H9 (cell line): Measurements from ENCODE around the gene FAM170B. TPM values are rescaled to one million over a fixed set of nuclear protein-coding genes. Genes with fewer than 3 reads are reported as not detected.

ENCODE experiments used
- DNase-seq: peaks from one replicate; pipeline ENCODE4 v3.0.0-alpha.2; 2017
- H2AFZ ChIP-seq: one replicate; pipeline ENCODE4 v1.6.1; 2013; ENCODE audit warnings: mild to moderate bottlenecking, low read length, control low read depth, moderate library complexity
- H2AK5ac ChIP-seq: 2 replicates; pipeline ENCODE4 v1.6.1; 2013; ENCODE audit warnings: low read length, control low read depth, mixed read lengths; ENCODE audit not compliant: insufficient read length
- H2BK120ac ChIP-seq: one replicate; pipeline ENCODE4 v1.6.1; 2013; ENCODE audit warnings: low read depth, mild to moderate bottlenecking, low read length, control low read depth, inconsistent platforms; ENCODE audit not compliant: poor library complexity, severe bottlenecking
- H2BK12ac ChIP-seq: 2 replicates; pipeline ENCODE4 v1.6.1; 2013; ENCODE audit warnings: low read length, control low read depth, mixed read lengths, low read depth; ENCODE audit not compliant: insufficient read length
- H2BK15ac ChIP-seq: 2 replicates; pipeline ENCODE4 v1.6.1; 2013; ENCODE audit warnings: low read depth, low read length, control low read depth
- H2BK20ac ChIP-seq: one replicate; pipeline ENCODE4 v1.6.1; 2013; ENCODE audit warnings: low read depth, mild to moderate bottlenecking, low read length, control low read depth, inconsistent platforms; ENCODE audit not compliant: poor library complexity, severe bottlenecking
- H2BK5ac ChIP-seq: 2 replicates; pipeline ENCODE4 v1.6.1; 2013; ENCODE audit warnings: low read length, control low read depth, mixed read lengths; ENCODE audit not compliant: insufficient read length
- H3K14ac ChIP-seq: 2 replicates; pipeline ENCODE4 v1.6.1; 2013; ENCODE audit warnings: low read length, control low read depth; ENCODE audit not compliant: insufficient read depth
- H3K18ac ChIP-seq: 2 replicates; pipeline ENCODE4 v1.6.1; 2013; ENCODE audit warnings: low read depth, mild to moderate bottlenecking, mixed read lengths, low read length, control low read depth; ENCODE audit not compliant: insufficient read length
- H3K23ac ChIP-seq: 2 replicates; pipeline ENCODE4 v1.6.1; 2013; ENCODE audit warnings: low read length, control low read depth, mixed read lengths, low read depth; ENCODE audit not compliant: insufficient read length
- H3K23me2 ChIP-seq: 2 replicates; pipeline ENCODE4 v1.6.1; 2013; ENCODE audit warnings: low read depth, mild to moderate bottlenecking, mixed read lengths, low read length, control low read depth; ENCODE audit not compliant: insufficient read length, poor library complexity, severe bottlenecking
- H3K27ac ChIP-seq: 2 replicates; pipeline ENCODE4 v1.5.1; 2013; ENCODE audit warnings: low read length, control low read depth, mixed read lengths, low read depth; ENCODE audit not compliant: insufficient read length
- H3K27me3 ChIP-seq: 2 replicates; pipeline ENCODE4 v1.6.1; 2013; ENCODE audit warnings: low read length, control low read depth, inconsistent platforms; ENCODE audit not compliant: insufficient read depth
- H3K4ac ChIP-seq: 2 replicates; pipeline ENCODE4 v1.6.1; 2013; ENCODE audit warnings: low read depth, mild to moderate bottlenecking, control low read depth, inconsistent platforms, low read length, moderate library complexity
- H3K4me1 ChIP-seq: 2 replicates; pipeline ENCODE4 v1.6.1; 2013; ENCODE audit warnings: low read length, control low read depth, inconsistent platforms; ENCODE audit not compliant: insufficient read depth
- H3K4me2 ChIP-seq: 2 replicates; pipeline ENCODE4 v1.6.1; 2013; ENCODE audit warnings: low read length, control low read depth, mixed read lengths; ENCODE audit not compliant: insufficient read length, insufficient read depth
- H3K56ac ChIP-seq: 2 replicates; pipeline ENCODE4 v1.6.1; 2013; ENCODE audit warnings: low read depth, mild to moderate bottlenecking, mixed read lengths, low read length, control low read depth; ENCODE audit not compliant: insufficient read length
- H3K79me1 ChIP-seq: 2 replicates; pipeline ENCODE4 v1.6.1; 2013; ENCODE audit warnings: low read depth, mild to moderate bottlenecking, moderate library complexity, low read length, control low read depth, inconsistent platforms; ENCODE audit not compliant: insufficient read depth, poor library complexity, severe bottlenecking
- H3K79me2 ChIP-seq: 2 replicates; pipeline ENCODE4 v1.6.1; 2013; ENCODE audit warnings: low read length, control low read depth, inconsistent platforms; ENCODE audit not compliant: insufficient read depth
- H3K9ac ChIP-seq: 2 replicates; pipeline ENCODE4 v1.6.1; 2013; ENCODE audit warnings: low read length, control low read depth, mixed read lengths; ENCODE audit not compliant: insufficient read length; ENCODE audit errors: extremely low read depth
- H3K9me3 ChIP-seq: one replicate; pipeline ENCODE4 v1.6.1; 2013; ENCODE audit warnings: low read depth, low read length, inconsistent platforms; ENCODE audit not compliant: control insufficient read depth
- H3T11ph ChIP-seq: one replicate; pipeline ENCODE4 v1.6.1; 2013; ENCODE audit warnings: mild to moderate bottlenecking, low read length, control low read depth, inconsistent platforms
- H4K20me1 ChIP-seq: one replicate; pipeline ENCODE4 v1.6.1; 2013; ENCODE audit not compliant: control insufficient read depth, insufficient read length, insufficient read depth
- H4K5ac ChIP-seq: 2 replicates; pipeline ENCODE4 v1.6.1; 2013; ENCODE audit warnings: low read depth, mild to moderate bottlenecking, mixed read lengths, low read length, control low read depth; ENCODE audit not compliant: insufficient read length
- H4K8ac ChIP-seq: replicated peaks from 2 replicates; pipeline ENCODE4 v1.6.1; 2013; ENCODE audit warnings: low read length, control low read depth, mixed read lengths, low read depth; ENCODE audit not compliant: insufficient read length
- H4K91ac ChIP-seq: 2 replicates; pipeline ENCODE4 v1.6.1; 2013; ENCODE audit warnings: low read depth, mild to moderate bottlenecking, moderate library complexity, mixed read lengths, low read length, control low read depth; ENCODE audit not compliant: insufficient read length
- H3K27ac Mint-ChIP-seq, 3 experiments: 2 replicates in 2 of 3; 3 replicates in 1 of 3; pipeline ENCODE4 v1.8.0; 2020 to 2021; ENCODE audit warnings: mixed read lengths in 3 of 3, mild to moderate bottlenecking in 1 of 3, moderate library complexity in 1 of 3
- H3K27me3 Mint-ChIP-seq: 2 replicates; pipeline ENCODE4 v1.8.0; 2021; ENCODE audit warnings: low read depth, mild to moderate bottlenecking, moderate library complexity, mixed read lengths
- H3K36me3 Mint-ChIP-seq, 3 experiments: 2 replicates in 2 of 3; 3 replicates in 1 of 3; pipeline ENCODE4 v1.8.0; 2020 to 2021; ENCODE audit warnings: low read depth in 3 of 3, mixed read lengths in 3 of 3; ENCODE audit not compliant: insufficient read depth in 1 of 3
- H3K4me1 Mint-ChIP-seq, 2 experiments: 2 replicates each; pipeline ENCODE4 v1.8.0; 2020; ENCODE audit warnings: mixed read lengths in 2 of 2
- H3K4me3 Mint-ChIP-seq, 2 experiments: 2 replicates in 1 of 2; 3 replicates in 1 of 2; pipeline ENCODE4 v1.8.0; 2020 to 2021; ENCODE audit warnings: mild to moderate bottlenecking in 2 of 2, mixed read lengths in 2 of 2, moderate library complexity in 1 of 2
- H3K9me3 Mint-ChIP-seq, 2 experiments: 2 replicates in 1 of 2; 3 replicates in 1 of 2; pipeline ENCODE4 v1.8.0; 2020; ENCODE audit warnings: mild to moderate bottlenecking in 2 of 2, mixed read lengths in 2 of 2, moderate library complexity in 1 of 2
- CTCF ChIP-seq: fragments of 200-600 bp; sonication (generic); conservative IDR thresholded peaks from 3 replicates; pipeline ENCODE4 v1.8.0; 2021; ENCODE audit warnings: antibody characterized with exemption, mild to moderate bottlenecking
- WGBS: extraction: QIAGEN DNeasy Blood & Tissue Kit; methylation state at CpG from one replicate; pipeline ENCODE4 v1.1.7; 2013; ENCODE audit warnings: missing lambda C conversion rate, low lambda C conversion rate, mixed read lengths; ENCODE audit not compliant: insufficient read length; ENCODE audit errors: extremely low coverage; 5-methylcytosine and 5-hydroxymethylcytosine counted together
- total RNA-seq: library from RNA; stranded (reverse); gene quantifications from 2 replicates; pipeline ENCODE4 v1.2.1, GENCODE V29; 2021

FAM170B gene
- total RNA-seq, 1 experiment from 2014 or later, result not detected

GRCh38 chr10:49151025-49151445, 17.2 kb upstream of the FAM170B start:
- Mint-ChIP-seq H3K9me3 (peaks cover 9 to 10% of the 10 kb centered on the region in 2 experiments), H3K36me3 (peaks cover 0 to 6% (median 4%) of the 10 kb centered on the region in 3 experiments; a peak in 5 of 7 replicates), H3K4me3 (no peak overlapping the region), H3K4me1 (no peaks in the 10 kb centered on the region; a peak in 2 of 4 replicates), H3K27ac (no peak overlapping the region), H3K27me3 (peaks cover 4% of the 10 kb centered on the region)
- H2AK5ac ChIP-seq, result no peak overlapping the region
- no peak overlapping the region for H4K8ac ChIP-seq
- H3K9me3 ChIP-seq, result no peaks in the 10 kb centered on the region
- no peak for DNase-seq
- H3K23ac ChIP-seq, result no peak overlapping the region
- no peak overlapping the region for H3K4me2 ChIP-seq
- H3T11ph ChIP-seq, result no peak overlapping the region
- no peaks in the 10 kb centered on the region for H3K79me1 ChIP-seq
- no peak overlapping the region for H3K27ac ChIP-seq
- H2BK15ac ChIP-seq, result no peak overlapping the region
- H3K23me2 ChIP-seq, result no peaks in the 10 kb centered on the region
- no peaks in the 10 kb centered on the region for H3K4me1 ChIP-seq
- H3K56ac ChIP-seq, result no peak overlapping the region
- H4K20me1 ChIP-seq, result no peaks in the 10 kb centered on the region
- WGBS, result no CpG with 5 or more reads among the region's 2 CpGs
- no peak overlapping the region for H2AFZ ChIP-seq
- H3K27me3 ChIP-seq, result no peaks in the 10 kb centered on the region
- no peak overlapping the region for H3K18ac ChIP-seq
- no peak for TF ChIP-seq CTCF
- H2BK20ac ChIP-seq, result no peak overlapping the region
- H3K14ac ChIP-seq, result no peak overlapping the region
- no peak overlapping the region for H2BK12ac ChIP-seq
- H3K4ac ChIP-seq, result no peak overlapping the region
- H2BK120ac ChIP-seq, result no peak overlapping the region
- no peak overlapping the region for H4K5ac ChIP-seq
- H2BK5ac ChIP-seq, result no peak overlapping the region
- no peak overlapping the region for H4K91ac ChIP-seq
- no peak overlapping the region for H3K9ac ChIP-seq
- H3K79me2 ChIP-seq, result no peaks in the 10 kb centered on the region
